Measurements from ENCODE around the gene TTC27.

The TTC27 gene

DNA sequence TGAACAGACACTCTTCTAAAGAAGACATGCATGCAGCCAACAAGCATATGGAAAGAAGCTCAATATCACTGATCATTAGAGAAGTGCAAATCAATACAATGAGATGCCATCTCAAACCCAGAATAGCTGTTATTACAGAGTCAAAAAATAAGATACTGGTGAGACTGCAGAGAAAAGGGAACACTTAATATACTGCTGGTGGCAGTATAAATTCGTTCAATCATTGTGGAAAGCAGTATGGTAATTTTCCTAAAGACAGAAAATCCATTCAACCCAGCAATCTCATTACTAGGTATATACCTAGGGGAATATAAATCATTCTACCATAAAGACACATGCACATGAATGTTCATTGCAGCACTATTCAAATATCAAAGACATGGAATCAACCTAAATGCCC, 202.3 kb downstream of the TTC27 start:
- no peak for DNase-seq (ENCODE audit: low read depth)
- TF ChIP-seq, protein P1, sequence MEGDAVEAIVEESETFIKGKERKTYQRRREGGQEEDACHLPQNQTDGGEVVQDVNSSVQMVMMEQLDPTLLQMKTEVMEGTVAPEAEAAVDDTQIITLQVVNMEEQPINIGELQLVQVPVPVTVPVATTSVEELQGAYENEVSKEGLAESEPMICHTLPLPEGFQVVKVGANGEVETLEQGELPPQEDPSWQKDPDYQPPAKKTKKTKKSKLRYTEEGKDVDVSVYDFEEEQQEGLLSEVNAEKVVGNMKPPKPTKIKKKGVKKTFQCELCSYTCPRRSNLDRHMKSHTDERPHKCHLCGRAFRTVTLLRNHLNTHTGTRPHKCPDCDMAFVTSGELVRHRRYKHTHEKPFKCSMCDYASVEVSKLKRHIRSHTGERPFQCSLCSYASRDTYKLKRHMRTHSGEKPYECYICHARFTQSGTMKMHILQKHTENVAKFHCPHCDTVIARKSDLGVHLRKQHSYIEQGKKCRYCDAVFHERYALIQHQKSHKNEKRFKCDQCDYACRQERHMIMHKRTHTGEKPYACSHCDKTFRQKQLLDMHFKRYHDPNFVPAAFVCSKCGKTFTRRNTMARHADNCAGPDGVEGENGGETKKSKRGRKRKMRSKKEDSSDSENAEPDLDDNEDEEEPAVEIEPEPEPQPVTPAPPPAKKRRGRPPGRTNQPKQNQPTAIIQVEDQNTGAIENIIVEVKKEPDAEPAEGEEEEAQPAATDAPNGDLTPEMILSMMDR (conservative IDR thresholded peaks at IDR 0.05; ENCODE audit: low read depth, low read length): no peak
- no peak overlapping the region for H3K4me3 ChIP-seq (ENCODE audit: low read length)

DNA sequence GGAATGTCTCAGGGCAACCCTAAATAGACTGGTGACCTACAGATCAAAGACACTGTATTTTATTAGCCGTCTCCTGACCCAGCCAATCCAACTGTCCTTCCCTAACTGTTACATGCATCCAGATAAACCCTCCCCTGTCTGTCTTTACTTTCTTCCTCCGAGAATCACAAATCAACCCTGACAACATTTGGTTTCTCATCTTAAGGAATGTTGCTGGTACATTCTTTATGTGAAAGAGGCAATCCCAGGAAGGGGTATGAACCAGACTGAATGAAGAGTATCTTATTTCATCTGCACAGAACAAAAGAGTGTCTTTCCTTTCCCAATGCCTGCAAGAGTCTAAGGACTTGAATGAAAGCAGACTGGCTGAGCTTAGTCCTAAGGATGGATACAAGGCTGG, 205.0 kb downstream of the TTC27 start:
- TF ChIP-seq, protein P1 (conservative IDR thresholded peaks at IDR 0.05; ENCODE audit: low read depth, low read length): no peak

GRCh38 chr2:32833709-32834108, 205.9 kb downstream of the TTC27 start:
- DNase-seq (ENCODE audit: low read depth): no peak
- TF ChIP-seq, protein P1 (conservative IDR thresholded peaks at IDR 0.05; ENCODE audit: low read depth, low read length): no peak
- no peak overlapping the region for H3K4me3 ChIP-seq (ENCODE audit: low read length)

More for the DNA sequence above, 205.0 kb downstream of the TTC27 start:
- no peak overlapping the region for H3K4me3 ChIP-seq (ENCODE audit: low read length)
- no peak for DNase-seq (ENCODE audit: low read depth)

- no peak for DNase-seq (ENCODE audit: low read depth)
- TF ChIP-seq, protein P1 (conservative IDR thresholded peaks at IDR 0.05; ENCODE audit: low read depth, low read length): no peak
- no peak overlapping the region for H3K4me3 ChIP-seq (ENCODE audit: low read length)
Observed at GRCh38 chr2:32835148-32835547, 207.3 kb downstream of the TTC27 start.

- no peak for DNase-seq (ENCODE audit: low read depth)
- TF ChIP-seq, protein P1 (conservative IDR thresholded peaks at IDR 0.05; ENCODE audit: low read depth, low read length): no peak
- no peak overlapping the region for H3K4me3 ChIP-seq (ENCODE audit: low read length)
Observed at GRCh38 chr2:32836933-32837332, 209.1 kb downstream of the TTC27 start.

GRCh38 chr2:32838418-32838817, 210.6 kb downstream of the TTC27 start:
- TF ChIP-seq, protein P1 (conservative IDR thresholded peaks at IDR 0.05; ENCODE audit: low read depth, low read length): no peak
- no peak overlapping the region for H3K4me3 ChIP-seq (ENCODE audit: low read length)
- no peak for DNase-seq (ENCODE audit: low read depth)

- DNase-seq (ENCODE audit: low read depth): no peak
- TF ChIP-seq, protein P1 (conservative IDR thresholded peaks at IDR 0.05; ENCODE audit: low read depth, low read length): no peak
Observed at GRCh38 chr2:32838949-32839348, 211.1 kb downstream of the TTC27 start.

More at GRCh38 chr2:32838949-32839348, 211.1 kb downstream of the TTC27 start:
- H3K4me3 ChIP-seq (ENCODE audit: low read length): no peak overlapping the region
